Fibroblast of gingiva (primary cell): ENCODE results near the gene NCBP2L.
"Not testable (repeated sequence)": the region's sequence is repeated elsewhere in the genome, so short reads cannot be mapped to it uniquely, and the experiment has no call there.

Experiments used
- DNase-seq: peaks from one replicate; pipeline ENCODE4 v3.0.0-alpha.2; 2011; ENCODE audit warnings: low read depth

Gene NCBP2L

GRCh38 chrX:107810053-107810452 lies 32.5 kb downstream of the NCBP2L start:
- DNase-seq = not testable (repeated sequence)

GRCh38 chrX:107818900-107819521 lies 41.5 kb downstream of the NCBP2L start:
- no peak for DNase-seq

GRCh38 chrX:107823042-107823441 lies 45.5 kb downstream of the NCBP2L start:
- DNase-seq = no peak

DNA sequence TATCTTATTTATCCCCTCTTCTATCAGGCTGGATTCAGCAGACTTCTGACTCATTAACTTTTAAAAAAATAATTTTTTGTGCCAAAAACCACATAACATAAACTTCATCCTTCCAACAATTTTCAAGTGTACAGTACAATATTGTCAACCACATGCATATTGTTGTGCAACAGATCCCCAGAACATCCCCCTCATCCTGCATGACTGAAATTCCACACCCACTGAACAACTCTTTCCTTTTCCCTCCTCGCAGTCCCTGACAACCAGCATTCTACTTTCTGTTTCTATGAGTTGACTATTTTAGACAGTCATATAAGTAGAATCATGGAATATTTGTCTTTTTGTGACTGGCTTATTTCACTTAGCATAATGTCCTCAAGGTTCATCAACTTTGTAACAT lies 45.9 kb downstream of the NCBP2L start:
- peak; percentile 83 for DNase-seq

DNA sequence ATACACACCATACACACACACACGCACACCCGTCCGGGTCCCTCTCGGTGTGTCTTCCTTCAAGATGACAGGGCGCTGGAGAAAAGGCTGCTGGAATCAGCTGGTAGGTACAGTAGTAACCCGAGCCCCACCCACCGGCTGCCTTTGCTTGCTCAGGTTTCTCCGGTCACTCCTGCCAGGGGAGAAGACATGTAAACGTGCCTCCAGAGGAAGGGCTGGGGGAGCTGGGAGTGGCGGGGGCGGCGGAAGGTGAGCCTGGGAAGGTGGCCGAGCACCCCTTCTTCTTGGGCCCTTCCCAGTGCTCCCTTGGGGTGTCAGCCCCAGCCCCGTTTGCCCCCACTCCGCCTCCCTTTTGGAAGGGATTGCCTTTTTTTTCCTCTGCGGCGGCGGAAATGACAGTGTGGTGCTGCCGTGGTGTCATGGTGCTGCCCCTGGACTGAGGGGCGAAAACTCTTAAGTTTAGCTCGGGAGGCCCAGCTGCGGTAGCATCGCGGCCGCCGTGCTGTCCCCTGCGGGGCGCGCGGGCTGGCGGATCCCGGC lies 48.2 kb downstream of the NCBP2L start, which contains the start of gene MID2:
Gene MID2, plus strand, starts transcription at position 169 of the 540 bp plus-strand sequence. CDS start 561 bp downstream, outside the sequence.
- DNase-seq = peak; percentile 24

DNA sequence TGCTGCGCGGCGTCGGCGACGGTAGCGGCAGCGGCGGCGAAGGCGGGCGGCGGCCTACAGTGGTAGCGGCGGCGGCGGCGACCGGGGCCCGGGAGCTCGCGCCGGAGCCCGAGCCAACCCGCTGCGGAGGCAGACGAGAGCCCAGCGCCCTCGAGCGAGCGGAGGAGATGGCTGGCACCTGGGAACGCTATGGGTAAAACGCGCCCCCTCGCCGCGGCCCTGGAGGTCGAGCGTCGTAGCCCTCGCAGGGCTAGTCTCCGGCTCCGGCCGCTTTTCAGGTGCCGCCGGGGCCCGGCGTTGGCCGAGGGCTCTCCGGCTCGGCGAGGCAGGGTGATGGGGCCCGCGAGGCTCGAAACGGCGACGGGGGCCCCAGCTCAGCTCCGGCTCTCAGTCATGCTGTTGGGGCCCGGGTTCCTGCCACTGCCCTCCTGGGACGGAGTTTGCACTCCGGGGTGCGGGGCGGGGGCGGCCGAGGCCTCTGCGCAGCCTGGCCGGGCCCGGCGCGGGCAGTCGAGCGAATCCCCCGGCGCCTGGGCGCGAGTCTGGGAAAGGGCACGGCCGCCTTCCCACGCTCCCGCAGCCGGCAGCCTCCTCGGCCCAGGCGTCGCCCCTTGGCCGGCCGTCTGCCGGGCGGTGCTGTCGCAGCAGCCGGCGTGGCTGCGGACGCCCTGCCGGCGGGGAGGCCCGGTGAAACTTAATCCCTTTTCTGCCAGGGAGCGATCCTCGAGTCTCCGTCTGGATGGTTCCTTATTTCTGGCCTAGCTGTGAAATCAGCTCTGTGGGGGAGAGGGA lies 48.9 kb downstream of the NCBP2L start:
- DNase-seq = peak; percentile 66

DNA sequence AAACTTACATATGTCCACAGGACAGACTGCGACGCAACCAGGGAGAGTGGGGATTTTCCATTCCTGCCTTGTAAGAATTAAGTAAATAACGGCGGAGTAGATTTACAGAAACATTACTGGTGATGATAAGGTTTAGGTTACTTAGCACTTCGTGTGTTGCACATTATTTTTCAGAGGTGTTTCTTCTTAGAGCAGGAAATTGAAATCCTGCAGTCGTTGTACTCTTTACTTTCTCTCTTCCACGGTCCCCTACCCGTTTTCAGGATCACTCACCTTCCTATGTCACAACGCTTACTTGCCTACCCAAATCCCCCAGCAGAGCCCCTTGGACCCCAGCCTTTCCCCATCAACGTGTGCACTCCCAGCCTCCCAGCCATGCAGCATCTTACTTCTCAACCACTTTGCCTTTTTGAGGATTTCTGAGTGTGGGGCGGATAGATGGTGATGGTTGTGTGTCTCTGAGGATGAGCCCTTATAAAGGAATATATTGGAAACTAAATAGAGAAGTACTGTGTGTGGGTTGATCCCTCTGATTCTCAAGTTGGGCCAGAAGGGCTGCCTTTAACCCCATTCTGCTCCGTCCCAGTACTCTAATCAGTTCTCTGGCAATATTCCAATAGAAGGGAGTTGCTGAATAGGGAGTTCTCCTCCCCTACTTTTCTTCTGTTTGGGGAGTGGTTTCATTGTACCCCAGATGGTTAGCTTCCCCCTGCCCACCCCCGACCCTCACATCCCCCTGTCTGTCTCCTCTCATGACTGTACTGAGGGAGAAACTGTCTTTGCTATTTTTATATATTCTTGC lies 49.7 kb downstream of the NCBP2L start:
- DNase-seq = no peak

DNA sequence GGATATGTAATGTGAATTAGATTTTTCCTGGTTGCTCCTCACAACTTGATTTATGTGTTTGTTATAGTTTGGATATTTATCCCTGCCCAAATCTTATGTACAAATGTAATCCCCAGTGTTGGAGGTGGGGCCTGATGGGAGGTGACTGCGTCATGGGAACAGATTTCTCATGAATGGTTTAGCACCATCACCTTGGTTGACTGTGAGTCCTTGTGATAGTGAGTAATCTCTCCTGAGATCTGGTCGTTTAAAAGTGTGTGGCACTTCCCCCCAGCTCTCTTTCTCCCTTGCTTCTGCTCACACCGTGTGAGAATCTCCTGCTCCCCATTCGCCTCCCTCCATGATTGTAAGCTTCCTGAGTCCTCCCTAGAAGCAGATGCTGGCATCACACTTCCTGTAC lies 50.3 kb downstream of the NCBP2L start:
- DNase-seq = no peak

- no peak for DNase-seq
Measured at GRCh38 chrX:107829878-107830277, 52.3 kb downstream of the NCBP2L start.

- DNase-seq = no peak
Measured at GRCh38 chrX:107831071-107831730, 53.7 kb downstream of the NCBP2L start.

- DNase-seq = no peak
Measured at GRCh38 chrX:107834275-107835201, 57.0 kb downstream of the NCBP2L start.

DNA sequence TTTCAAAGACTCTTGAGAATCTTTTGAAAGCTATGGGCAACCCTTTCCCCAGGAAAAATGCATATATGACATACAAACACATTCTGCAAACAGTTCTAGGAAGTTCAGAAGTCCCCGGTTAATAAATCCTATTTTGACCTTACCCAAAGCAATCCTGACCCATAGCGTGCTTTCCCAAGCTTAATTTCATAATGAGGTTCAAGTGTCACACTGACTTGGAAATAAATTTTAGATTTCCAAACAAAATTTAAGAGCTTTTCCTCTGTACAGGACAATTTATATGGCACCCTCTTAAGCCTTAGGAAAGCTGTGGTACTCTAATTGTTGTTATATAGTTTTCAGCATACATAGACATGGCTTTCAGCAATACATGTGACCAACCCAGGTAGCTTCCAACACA lies 59.4 kb downstream of the NCBP2L start:
- no peak for DNase-seq

GRCh38 chrX:107840971-107841370 lies 63.4 kb downstream of the NCBP2L start:
- DNase-seq = no peak

GRCh38 chrX:107842715-107843400 lies 65.3 kb downstream of the NCBP2L start:
- no peak for DNase-seq
